K562 (cell line): ENCODE measurements around the gene LYSMD1.

Experiments used
- HMG20B ChIP-seq: fragments of 250-450 bp; sonication (Bioruptor Pico); IDR thresholded peaks from 2 replicates; pipeline ENCODE4 v1.5.0; 2021; ENCODE audit warnings: mild to moderate bottlenecking
- JUNB ChIP-seq: fragments of 450-650 bp; formaldehyde crosslinking; conservative IDR thresholded peaks from 2 replicates; pipeline ENCODE4 v1.4.0; 2020; ENCODE audit warnings: mild to moderate bottlenecking
- NFRKB ChIP-seq: fragments of 450-650 bp; IDR thresholded peaks from 2 replicates; pipeline ENCODE4 v1.6.1; 2016; ENCODE audit warnings: low read depth
- TF ChIP-seq, protein P1 (sequence below): fragments of 450-650 bp; conservative IDR thresholded peaks from 2 replicates; pipeline ENCODE4 v1.6.1; 2016; ENCODE audit warnings: missing genetic modification characterization, low read depth, mild to moderate bottlenecking, missing compliant biosample characterization, moderate library complexity
- TF ChIP-seq, protein P2 (sequence below), 2 experiments: fragments of 200-800 bp in 1 of 2; sonication (Bioruptor generic) in 1 of 2; sonication (generic) in 1 of 2; formaldehyde crosslinking in 1 of 2; IDR thresholded peaks in 1 of 2; conservative IDR thresholded peaks in 1 of 2; 2 replicates each; pipeline versions ENCODE4 v1.5.0 to v1.6.1; 2016 to 2020; ENCODE audit warnings: missing compliant biosample characterization in 1 of 2, missing genetic modification characterization in 1 of 2, missing genetic modification reagents in 1 of 2
- TF ChIP-seq, protein P3 (sequence below), 3 experiments: IDR thresholded peaks in 2 of 3; conservative IDR thresholded peaks in 1 of 3; 2 replicates each; pipeline ENCODE4 v1.5.1; 2011 to 2012; ENCODE audit warnings: low read length in 3 of 3, mild to moderate bottlenecking in 3 of 3, control low read depth in 2 of 3, improper control_type of control experiment in 1 of 3, inconsistent platforms in 1 of 3, low read depth in 1 of 3, mixed read lengths in 1 of 3, moderate library complexity in 1 of 3; ENCODE audit not compliant: insufficient read depth in 2 of 3

DNA sequence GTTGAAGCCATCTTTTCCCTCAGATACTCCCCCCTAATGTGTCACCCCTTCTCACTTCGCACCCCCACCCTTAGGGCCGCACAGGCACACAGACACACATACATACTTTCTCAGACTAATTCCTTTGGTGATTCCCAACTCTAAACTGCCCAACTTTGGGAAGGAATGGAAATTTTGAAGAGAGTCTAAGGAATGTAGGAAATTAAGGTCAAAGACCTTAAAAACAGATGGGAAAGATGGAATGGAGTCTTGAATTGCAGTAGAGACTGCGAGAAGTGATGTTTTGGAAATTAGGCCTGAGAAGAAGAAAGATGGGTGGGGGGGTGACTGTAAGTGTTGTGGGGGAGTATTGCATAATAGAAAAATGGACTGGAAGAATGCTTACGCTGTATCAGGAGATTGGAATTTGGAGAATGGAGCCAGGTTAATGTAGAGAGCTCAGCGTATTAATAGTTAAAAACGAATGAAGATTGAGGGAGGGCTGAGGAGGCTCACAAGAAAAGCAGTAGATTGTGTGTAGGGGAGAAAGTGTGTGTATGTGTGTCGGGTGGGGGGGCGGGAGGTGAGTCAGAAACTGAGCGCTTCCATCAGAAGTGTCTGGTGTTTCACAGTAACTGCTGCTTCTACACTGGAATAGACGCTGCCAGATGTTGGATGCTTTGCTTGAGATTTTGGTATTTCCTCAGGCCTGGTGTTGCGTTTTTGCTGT is 34.3 kb upstream of the LYSMD1 start:
- TF ChIP-seq, protein P1, sequence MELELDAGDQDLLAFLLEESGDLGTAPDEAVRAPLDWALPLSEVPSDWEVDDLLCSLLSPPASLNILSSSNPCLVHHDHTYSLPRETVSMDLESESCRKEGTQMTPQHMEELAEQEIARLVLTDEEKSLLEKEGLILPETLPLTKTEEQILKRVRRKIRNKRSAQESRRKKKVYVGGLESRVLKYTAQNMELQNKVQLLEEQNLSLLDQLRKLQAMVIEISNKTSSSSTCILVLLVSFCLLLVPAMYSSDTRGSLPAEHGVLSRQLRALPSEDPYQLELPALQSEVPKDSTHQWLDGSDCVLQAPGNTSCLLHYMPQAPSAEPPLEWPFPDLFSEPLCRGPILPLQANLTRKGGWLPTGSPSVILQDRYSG, result no peak
- TF ChIP-seq NFRKB, result no peak
- TF ChIP-seq, protein P2, sequence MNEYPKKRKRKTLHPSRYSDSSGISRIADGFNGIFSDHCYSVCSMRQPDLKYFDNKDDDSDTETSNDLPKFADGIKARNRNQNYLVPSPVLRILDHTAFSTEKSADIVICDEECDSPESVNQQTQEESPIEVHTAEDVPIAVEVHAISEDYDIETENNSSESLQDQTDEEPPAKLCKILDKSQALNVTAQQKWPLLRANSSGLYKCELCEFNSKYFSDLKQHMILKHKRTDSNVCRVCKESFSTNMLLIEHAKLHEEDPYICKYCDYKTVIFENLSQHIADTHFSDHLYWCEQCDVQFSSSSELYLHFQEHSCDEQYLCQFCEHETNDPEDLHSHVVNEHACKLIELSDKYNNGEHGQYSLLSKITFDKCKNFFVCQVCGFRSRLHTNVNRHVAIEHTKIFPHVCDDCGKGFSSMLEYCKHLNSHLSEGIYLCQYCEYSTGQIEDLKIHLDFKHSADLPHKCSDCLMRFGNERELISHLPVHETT (CRISPR knock-in tag; conservative IDR thresholded peaks at IDR 0.05 in 1 of 2, IDR thresholded peaks at IDR 0.05 in 1 of 2), result no peak
- TF ChIP-seq, protein P3, sequence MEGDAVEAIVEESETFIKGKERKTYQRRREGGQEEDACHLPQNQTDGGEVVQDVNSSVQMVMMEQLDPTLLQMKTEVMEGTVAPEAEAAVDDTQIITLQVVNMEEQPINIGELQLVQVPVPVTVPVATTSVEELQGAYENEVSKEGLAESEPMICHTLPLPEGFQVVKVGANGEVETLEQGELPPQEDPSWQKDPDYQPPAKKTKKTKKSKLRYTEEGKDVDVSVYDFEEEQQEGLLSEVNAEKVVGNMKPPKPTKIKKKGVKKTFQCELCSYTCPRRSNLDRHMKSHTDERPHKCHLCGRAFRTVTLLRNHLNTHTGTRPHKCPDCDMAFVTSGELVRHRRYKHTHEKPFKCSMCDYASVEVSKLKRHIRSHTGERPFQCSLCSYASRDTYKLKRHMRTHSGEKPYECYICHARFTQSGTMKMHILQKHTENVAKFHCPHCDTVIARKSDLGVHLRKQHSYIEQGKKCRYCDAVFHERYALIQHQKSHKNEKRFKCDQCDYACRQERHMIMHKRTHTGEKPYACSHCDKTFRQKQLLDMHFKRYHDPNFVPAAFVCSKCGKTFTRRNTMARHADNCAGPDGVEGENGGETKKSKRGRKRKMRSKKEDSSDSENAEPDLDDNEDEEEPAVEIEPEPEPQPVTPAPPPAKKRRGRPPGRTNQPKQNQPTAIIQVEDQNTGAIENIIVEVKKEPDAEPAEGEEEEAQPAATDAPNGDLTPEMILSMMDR (IDR thresholded peaks at IDR 0.05 in 2 of 3, conservative IDR thresholded peaks at IDR 0.05 in 1 of 3; ENCODE audit: insufficient read depth in 2 of 3, low read depth in 1 of 3, low read length in 3 of 3), result no peak
- TF ChIP-seq JUNB (CRISPR knock-in tag), result no peak
- TF ChIP-seq HMG20B (CRISPR knock-in tag), result no peak
